Endodermal cell (in vitro differentiated cells): ENCODE data around the gene PSEN2. TPM values are rescaled to one million over a fixed set of nuclear protein-coding genes. Genes with fewer than 3 reads are reported as not detected.
"Not testable (repeated sequence)": the region's sequence is repeated elsewhere in the genome, so short reads cannot be mapped to it uniquely, and the experiment has no call there.

ENCODE experiments used
- DNase-seq: peaks from one replicate; pipeline ENCODE4 v3.0.0-alpha.2; 2017
- H3K27ac ChIP-seq: 2 replicates; pipeline ENCODE4 v1.5.1; 2013; ENCODE audit warnings: mild to moderate bottlenecking, low read depth, low read length, moderate library complexity
- H3K27me3 ChIP-seq: 2 replicates; pipeline ENCODE4 v1.6.1; 2013; ENCODE audit warnings: mild to moderate bottlenecking, low read length, moderate library complexity; ENCODE audit not compliant: insufficient read depth, control insufficient read depth, poor library complexity, severe bottlenecking
- H3K36me3 ChIP-seq: 2 replicates; pipeline ENCODE4 v1.7.0; 2013; ENCODE audit warnings: mild to moderate bottlenecking, low read length, moderate library complexity; ENCODE audit not compliant: control insufficient read depth, insufficient read depth
- H3K4me1 ChIP-seq: one replicate; pipeline ENCODE4 v1.7.0; 2013; ENCODE audit warnings: low read length; ENCODE audit not compliant: control insufficient read depth, insufficient read depth
- H3K4me3 ChIP-seq: 2 replicates; pipeline ENCODE4 v1.5.1; 2013; ENCODE audit warnings: mild to moderate bottlenecking, low read length, moderate library complexity
- H3K9ac ChIP-seq: 2 replicates; pipeline ENCODE4 v1.6.1; 2013; ENCODE audit warnings: mild to moderate bottlenecking, low read length, moderate library complexity; ENCODE audit not compliant: poor library complexity, severe bottlenecking; ENCODE audit errors: extremely low read depth
- H3K9me3 ChIP-seq: 2 replicates; pipeline ENCODE4 v1.6.1; 2013; ENCODE audit warnings: mild to moderate bottlenecking, low read length, moderate library complexity; ENCODE audit not compliant: control insufficient read depth
- H3K27ac Mint-ChIP-seq: 2 replicates; pipeline ENCODE4 v1.8.0; 2020; ENCODE audit warnings: mixed read lengths
- H3K27me3 Mint-ChIP-seq: 2 replicates; pipeline ENCODE4 v1.8.0; 2021; ENCODE audit warnings: mild to moderate bottlenecking, mixed read lengths; ENCODE audit not compliant: insufficient read depth
- H3K36me3 Mint-ChIP-seq: 2 replicates; pipeline ENCODE4 v1.8.0; 2020; ENCODE audit warnings: low read depth, mixed read lengths
- H3K4me1 Mint-ChIP-seq: 2 replicates; pipeline ENCODE4 v1.8.0; 2020; ENCODE audit warnings: mixed read lengths
- H3K4me3 Mint-ChIP-seq: 2 replicates; pipeline ENCODE4 v1.8.0; 2020; ENCODE audit warnings: mild to moderate bottlenecking, moderate library complexity, mixed read lengths
- H3K9me3 Mint-ChIP-seq: 2 replicates; pipeline ENCODE4 v1.8.0; 2020; ENCODE audit warnings: mild to moderate bottlenecking, mixed read lengths
- WGBS, 2 experiments: methylation state at CpG; one replicate each; pipeline versions ENCODE4 v1.1.5 to v1.1.7; 2013; ENCODE audit warnings: missing lambda C conversion rate in 2 of 2, mixed read lengths in 1 of 2; ENCODE audit not compliant: insufficient coverage in 1 of 2, insufficient read length in 1 of 2; 5-methylcytosine and 5-hydroxymethylcytosine counted together
- total RNA-seq, 2 donors: library from RNA; stranded (reverse); fragmentation: NEBNext Ultra II Directional in 1 of 2; extraction: Animal tissue kit (Norgen Biotek cat#: 25700) in 1 of 2; gene quantifications; 2 replicates in 1 of 2; 3 replicates in 1 of 2; pipeline ENCODE4 v1.2.1, GENCODE V29; 2021
- TF ChIP-seq, protein P1 (sequence below): fragments of 200-600 bp; sonication (generic); conservative IDR thresholded peaks from 2 replicates; pipeline ENCODE4 v1.5.0; 2021; ENCODE audit warnings: antibody characterized with exemption, mild to moderate bottlenecking

Gene PSEN2
- total RNA-seq, 2 donors from 2014 or later, result 21.5 to 25.2 TPM

DNA sequence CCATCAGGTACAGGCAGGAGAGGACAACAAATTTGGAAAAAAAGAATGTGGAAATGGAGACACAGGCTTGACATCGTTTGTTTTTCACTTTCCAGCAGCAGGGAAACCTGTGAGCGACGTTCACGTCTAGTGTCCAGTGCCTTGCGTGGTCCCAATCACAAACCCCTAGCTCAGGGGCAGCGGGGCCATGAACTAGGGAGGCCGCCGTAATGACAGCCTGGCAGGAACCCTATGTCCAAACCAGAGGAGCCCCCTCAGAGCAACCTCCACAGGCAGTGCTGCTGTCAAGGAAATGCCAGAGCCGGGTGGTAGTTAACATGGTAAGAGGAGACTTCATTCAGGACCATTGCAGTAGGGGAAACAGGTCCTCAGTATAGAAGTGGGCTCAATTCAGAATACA, 37.8 kb upstream of the PSEN2 start:
- no peak overlapping the region for H3K27ac Mint-ChIP-seq
- Histone ChIP-seq H3K4me3 (no peak overlapping the region), H3K9me3 (peaks cover 16% of the 10 kb centered on the region), H3K4me1 (peaks cover 3% of the 10 kb centered on the region), H3K36me3 (no peaks in the 10 kb centered on the region), H3K9ac (no peak overlapping the region), H3K27ac (no peak overlapping the region), H3K27me3 (no peaks in the 10 kb centered on the region)
- peaks cover 2% of the 10 kb centered on the region for H3K36me3 Mint-ChIP-seq
- no peak overlapping the region for H3K4me3 Mint-ChIP-seq
- peaks cover 8% of the 10 kb centered on the region for H3K27me3 Mint-ChIP-seq
- peaks cover under 1% of the 10 kb centered on the region for H3K4me1 Mint-ChIP-seq
- DNase-seq, result no peak
- no peaks in the 10 kb centered on the region for H3K9me3 Mint-ChIP-seq
- 94 to 95% methylated on average over 7 to 9 of the region's 9 CpGs for WGBS, 2 experiments
- TF ChIP-seq, protein P1, sequence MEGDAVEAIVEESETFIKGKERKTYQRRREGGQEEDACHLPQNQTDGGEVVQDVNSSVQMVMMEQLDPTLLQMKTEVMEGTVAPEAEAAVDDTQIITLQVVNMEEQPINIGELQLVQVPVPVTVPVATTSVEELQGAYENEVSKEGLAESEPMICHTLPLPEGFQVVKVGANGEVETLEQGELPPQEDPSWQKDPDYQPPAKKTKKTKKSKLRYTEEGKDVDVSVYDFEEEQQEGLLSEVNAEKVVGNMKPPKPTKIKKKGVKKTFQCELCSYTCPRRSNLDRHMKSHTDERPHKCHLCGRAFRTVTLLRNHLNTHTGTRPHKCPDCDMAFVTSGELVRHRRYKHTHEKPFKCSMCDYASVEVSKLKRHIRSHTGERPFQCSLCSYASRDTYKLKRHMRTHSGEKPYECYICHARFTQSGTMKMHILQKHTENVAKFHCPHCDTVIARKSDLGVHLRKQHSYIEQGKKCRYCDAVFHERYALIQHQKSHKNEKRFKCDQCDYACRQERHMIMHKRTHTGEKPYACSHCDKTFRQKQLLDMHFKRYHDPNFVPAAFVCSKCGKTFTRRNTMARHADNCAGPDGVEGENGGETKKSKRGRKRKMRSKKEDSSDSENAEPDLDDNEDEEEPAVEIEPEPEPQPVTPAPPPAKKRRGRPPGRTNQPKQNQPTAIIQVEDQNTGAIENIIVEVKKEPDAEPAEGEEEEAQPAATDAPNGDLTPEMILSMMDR, result no peak

DNA sequence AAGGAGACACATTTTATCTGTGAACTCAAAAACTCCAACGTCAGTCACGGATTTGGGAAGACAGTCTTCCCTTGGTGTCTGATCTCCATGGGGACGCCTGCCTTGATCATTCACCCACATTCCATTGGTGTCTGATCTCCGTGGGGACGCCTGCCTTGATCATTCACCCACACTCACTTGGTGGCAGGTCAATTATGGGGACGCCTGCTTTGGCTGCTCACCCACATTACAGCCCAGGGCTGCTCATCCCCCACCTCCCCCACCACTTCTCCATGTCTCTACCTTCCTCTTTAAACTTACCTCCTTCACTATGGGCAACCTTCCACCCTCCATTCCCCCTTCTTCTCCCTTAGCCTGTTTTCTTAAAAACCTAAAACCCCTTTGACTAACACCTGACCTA, 36.2 kb upstream of the PSEN2 start:
- not testable (repeated sequence) for H3K27ac ChIP-seq, H3K4me3 Mint-ChIP-seq, DNase-seq, H3K36me3 ChIP-seq, H3K4me3 ChIP-seq, H3K27me3 Mint-ChIP-seq, H3K36me3 Mint-ChIP-seq, H3K9ac ChIP-seq, H3K27ac Mint-ChIP-seq, H3K27me3 ChIP-seq, H3K4me1 ChIP-seq, H3K4me1 Mint-ChIP-seq, H3K9me3 Mint-ChIP-seq
- WGBS, 2 experiments, result 88 to 89% methylated on average over 3 to 6 of the region's 6 CpGs
- peaks cover 16% of the 10 kb centered on the region for H3K9me3 ChIP-seq

DNA sequence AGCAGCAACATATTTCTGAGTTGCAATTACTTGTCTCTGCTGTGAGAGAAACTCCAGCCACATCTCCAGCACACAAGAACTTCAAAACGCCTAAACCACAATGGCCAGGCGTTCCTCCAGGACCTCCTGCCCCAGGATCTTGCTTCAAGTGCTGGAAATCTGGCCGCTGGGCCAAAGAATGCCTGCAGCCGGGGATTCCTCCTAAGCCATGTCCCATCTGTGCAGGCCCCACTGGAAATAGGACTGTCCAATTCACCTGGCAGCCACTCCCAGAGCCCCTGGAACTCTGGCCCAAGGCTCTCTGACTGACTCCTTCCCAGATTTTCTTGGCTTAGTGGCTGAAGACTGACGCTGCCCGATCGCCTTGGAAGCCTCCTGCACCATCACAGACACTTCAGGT, 35.0 kb upstream of the PSEN2 start:
- not testable (repeated sequence) for H3K27me3 ChIP-seq, H3K9me3 Mint-ChIP-seq, H3K4me1 Mint-ChIP-seq, H3K27ac ChIP-seq, H3K4me3 ChIP-seq, H3K27ac Mint-ChIP-seq, H3K36me3 Mint-ChIP-seq, H3K4me3 Mint-ChIP-seq, H3K27me3 Mint-ChIP-seq, DNase-seq, H3K36me3 ChIP-seq, H3K9ac ChIP-seq, H3K4me1 ChIP-seq
- WGBS, 2 experiments, result 81 to 95% methylated on average over 7 of the region's 7 CpGs
- H3K9me3 ChIP-seq, result peaks cover 16% of the 10 kb centered on the region

DNA sequence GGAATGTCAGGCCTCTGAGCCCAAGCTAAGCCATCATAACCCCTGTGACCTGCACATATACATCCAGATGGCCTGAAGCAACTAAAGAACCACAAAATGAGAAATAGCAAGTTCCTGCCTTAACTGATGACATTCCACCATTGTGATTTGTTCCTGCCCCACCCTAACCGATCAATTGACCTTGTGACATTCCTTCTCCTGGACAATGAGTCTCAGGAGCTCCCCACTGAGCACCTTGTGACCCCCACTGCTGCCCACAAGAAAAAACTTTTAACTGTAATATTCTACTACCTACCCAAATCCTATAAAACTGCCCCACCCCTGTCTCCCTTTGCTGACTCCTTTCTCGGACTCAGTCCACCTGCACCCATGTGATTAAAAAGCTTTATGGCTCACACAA, 32.5 kb upstream of the PSEN2 start:
- not testable (repeated sequence) for H3K36me3 Mint-ChIP-seq, H3K27me3 Mint-ChIP-seq, H3K4me3 Mint-ChIP-seq, H3K27ac ChIP-seq, H3K36me3 ChIP-seq, DNase-seq, H3K4me1 ChIP-seq, H3K27me3 ChIP-seq, H3K27ac Mint-ChIP-seq, H3K9me3 Mint-ChIP-seq, H3K4me3 ChIP-seq, H3K4me1 Mint-ChIP-seq, H3K9ac ChIP-seq
- H3K9me3 ChIP-seq, result peaks cover 16% of the 10 kb centered on the region
- 87 to 88% methylated on average over 2 of the region's 2 CpGs for WGBS, 2 experiments
